Thoracic aorta (tissue), 2 donors: ENCODE data around the gene ZNF468. TPM values are rescaled to one million over a fixed set of nuclear protein-coding genes. Genes with fewer than 3 reads are reported as not detected.
"Not testable (repeated sequence)": the region's sequence is repeated elsewhere in the genome, so short reads cannot be mapped to it uniquely, and the experiment has no call there.

Experiments
- ATAC-seq: fragments of 150-250 bp; one replicate; pipeline ENCODE4 v1.8.0; 2017; ENCODE audit warnings: low read depth; ENCODE audit not compliant: insufficient number of reproducible peaks, low FRiP score
- DNase-seq: peaks from one replicate; pipeline ENCODE4 v3.0.0-alpha.2; 2020; ENCODE audit warnings: low spot score
- H3K27ac ChIP-seq, 2 donors: fragments of 200-600 bp; sonication (generic); 1 replicate in 1 of 2; 2 replicates in 1 of 2; pipeline ENCODE4 v1.5.1; 2016; ENCODE audit warnings: mild to moderate bottlenecking in 2 of 2, moderate library complexity in 2 of 2
- H3K27me3 ChIP-seq: fragments of 200-600 bp; sonication (generic); replicated peaks from 2 replicates; pipeline ENCODE4 v1.6.0; 2016; ENCODE audit warnings: mild to moderate bottlenecking; ENCODE audit not compliant: insufficient read depth
- H3K36me3 ChIP-seq: fragments of 200-600 bp; sonication (generic); one replicate; pipeline ENCODE4 v1.5.1; 2016
- H3K4me1 ChIP-seq, 2 donors: fragments of 200-600 bp; sonication (generic); 1 replicate in 1 of 2; 2 replicates in 1 of 2; pipeline versions ENCODE4 v1.5.1 to v1.6.0; 2016; ENCODE audit warnings: low read depth in 2 of 2, mild to moderate bottlenecking in 1 of 2; ENCODE audit not compliant: control insufficient read depth in 1 of 2
- H3K4me3 ChIP-seq: fragments of 200-600 bp; sonication (generic); 2 replicates; pipeline ENCODE4 v1.5.1; 2016; ENCODE audit warnings: mild to moderate bottlenecking
- H3K9me3 ChIP-seq: fragments of 200-600 bp; sonication (generic); 2 replicates; pipeline ENCODE4 v1.5.1; 2016
- CTCF ChIP-seq: fragments of 200-600 bp; sonication (generic); IDR thresholded peaks from one replicate; pipeline ENCODE4 v1.5.1; 2019; ENCODE audit warnings: antibody characterized with exemption
- total RNA-seq, 2 donors: library from RNA; depleted of rRNA; stranded (reverse); fragments of >200 nt; gene quantifications; one replicate each; pipeline versions ENCODE4 v1.1.0 to v1.2.3, GENCODE V29; 2016

ZNF468 gene
- 10 to 100 TPM in 1 of 2 donors, 1 to 10 TPM in 1; 7.3 to 18.2 TPM for total RNA-seq

- peak within 1 kb of the TSS; percentile 78 for H3K4me3 ChIP-seq
- H3K27ac ChIP-seq, result peak within 1 kb of the TSS; percentile 22 to 60
- H3K36me3 ChIP-seq, H3K27me3 ChIP-seq, H3K9me3 ChIP-seq, H3K4me1 ChIP-seq: not testable (repeated sequence)
- ATAC-seq, result peak; percentile 83
- peak; percentile 47 for DNase-seq
Measured at GRCh38 chr19:52857378-52858191, at the start of gene ZNF468. ZNF468 (minus strand) TSS chr19:52857619; CDS start chr19:52854272, 3,347 bp downstream.

- H3K27ac ChIP-seq, DNase-seq, H3K27me3 ChIP-seq, H3K4me3 ChIP-seq, H3K4me1 ChIP-seq, ATAC-seq: not testable (repeated sequence)
- Histone ChIP-seq H3K36me3 (peaks cover 21% of the 10 kb centered on the region), H3K9me3 (peaks cover 11% of the 10 kb centered on the region)
Measured at GRCh38 chr19:52904052-52904780, 46.8 kb upstream of the ZNF468 start.

GRCh38 chr19:52901842-52902241 is 44.4 kb upstream of the ZNF468 start:
- peaks cover 1 to 7% of the 10 kb centered on the region in 2 donors for H3K4me1 ChIP-seq
- TF ChIP-seq CTCF, result no peak
- ATAC-seq (no peak), DNase-seq (no peak)
- H3K9me3 ChIP-seq, result peaks cover 4% of the 10 kb centered on the region
- H3K27me3 ChIP-seq, result no peaks in the 10 kb centered on the region
- H3K27ac ChIP-seq, result no peak overlapping the region
- H3K4me3 ChIP-seq, result no peak overlapping the region
- peaks cover 7% of the 10 kb centered on the region for H3K36me3 ChIP-seq

- not testable (repeated sequence) for DNase-seq, H3K27me3 ChIP-seq, H3K4me3 ChIP-seq, ATAC-seq, H3K36me3 ChIP-seq, H3K9me3 ChIP-seq
- H3K27ac ChIP-seq, result peak overlapping the region; percentile 78 to 91
- peaks cover 7 to 13% of the 10 kb centered on the region in 2 donors for H3K4me1 ChIP-seq
Measured at GRCh38 chr19:52898596-52898995, 41.2 kb upstream of the ZNF468 start.

- Histone ChIP-seq H3K4me1 (peaks cover 7 to 13% of the 10 kb centered on the region in 2 donors), H3K9me3 (no peaks in the 10 kb centered on the region), H3K4me3 (peak overlapping the region; percentile 94), H3K27me3 (no peaks in the 10 kb centered on the region), H3K36me3 (no peaks in the 10 kb centered on the region), H3K27ac (peak overlapping the region; percentile 78 to 91)
- no peak for ATAC-seq
- TF ChIP-seq CTCF, result no peak
- DNase-seq, result no peak
Measured at GRCh38 chr19:52898101-52898500, 40.7 kb upstream of the ZNF468 start.

- Histone ChIP-seq H3K27ac (peak within 1 kb of the TSS; percentile 78 to 91), H3K36me3 (no peaks in the 10 kb centered on the region), H3K4me1 (peaks cover 7 to 13% of the 10 kb centered on the region in 2 donors), H3K9me3 (no peaks in the 10 kb centered on the region), H3K27me3 (no peaks in the 10 kb centered on the region), H3K4me3 (peak within 1 kb of the TSS; percentile 94)
- no peak for TF ChIP-seq CTCF
- ATAC-seq (peak; percentile 93), DNase-seq (peak; percentile 91)
Measured at GRCh38 chr19:52897138-52897935, 39.9 kb upstream of the ZNF468 start, which contains the start of gene ZNF320. ZNF320 (minus strand) TSS chr19:52897635; CDS start chr19:52890255, 7,380 bp downstream.
